Measurements from ENCODE around the gene MAP2K7.
"Not testable (repeated sequence)": the region's sequence is repeated elsewhere in the genome, so short reads cannot be mapped to it uniquely, and the experiment has no call there.

Gene MAP2K7

GRCh38 chr19:7885818-7886217 lies 17.9 kb upstream of the MAP2K7 start:
- DNase-seq: no peak

- DNase-seq: no peak
These were observed 16.1 kb upstream of the MAP2K7 start for GRCh38 chr19:7887408-7888144.

- DNase-seq: peak; percentile 71
These were observed 15.4 kb upstream of the MAP2K7 start, which contains the start of gene LRRC8E for GRCh38 chr19:7888145-7888825. Gene LRRC8E, plus strand, starts transcription at chr19:7888510. Its CDS starts 7,094 bp downstream, at chr19:7895604.

GRCh38 chr19:7888826-7889217 lies 14.9 kb upstream of the MAP2K7 start:
- no peak for DNase-seq

- not testable (repeated sequence) for DNase-seq
These were observed 10.1 kb upstream of the MAP2K7 start for GRCh38 chr19:7893362-7894101.

- DNase-seq: no peak
These were observed 8.9 kb upstream of the MAP2K7 start for GRCh38 chr19:7894612-7895309.

GRCh38 chr19:7895565-7895964 lies 8.1 kb upstream of the MAP2K7 start:
- DNase-seq: no peak

- DNase-seq: no peak
These were observed 6.4 kb upstream of the MAP2K7 start for GRCh38 chr19:7897292-7897691.

- DNase-seq: no peak
These were observed 4.7 kb upstream of the MAP2K7 start for GRCh38 chr19:7898967-7899366.

GRCh38 chr19:7899751-7900378 lies 3.8 kb upstream of the MAP2K7 start:
- no peak for DNase-seq

- DNase-seq: no peak
These were observed 3.2 kb upstream of the MAP2K7 start for GRCh38 chr19:7900401-7900870.

- DNase-seq: no peak
These were observed 2.7 kb upstream of the MAP2K7 start for GRCh38 chr19:7900931-7901330.

GRCh38 chr19:7901337-7901736 lies 2.3 kb upstream of the MAP2K7 start:
- DNase-seq: no peak

- no peak for DNase-seq
These were observed 857 bp upstream of the MAP2K7 start for GRCh38 chr19:7902796-7903243.

GRCh38 chr19:7904074-7905020 lies 670 bp downstream of the MAP2K7 start:
- no peak for DNase-seq

- no peak for DNase-seq
These were observed 1.6 kb downstream of the MAP2K7 start for GRCh38 chr19:7905268-7905667.

GRCh38 chr19:7905859-7906258 lies 2.2 kb downstream of the MAP2K7 start:
- no peak for DNase-seq

GRCh38 chr19:7907122-7907521 lies 3.4 kb downstream of the MAP2K7 start:
- no peak for DNase-seq

GRCh38 chr19:7907544-7907943 lies 3.9 kb downstream of the MAP2K7 start:
- no peak for DNase-seq

- DNase-seq: no peak
These were observed 4.5 kb downstream of the MAP2K7 start for GRCh38 chr19:7908078-7908699.
